Kidney tubule cell (primary cell): ENCODE data around the gene GALNT2.

Experiments used
- DNase-seq: peaks from one replicate; pipeline ENCODE4 v3.0.0-alpha.2; 2018; ENCODE audit warnings: low spot score

Gene GALNT2

GRCh38 chr1:230112782-230113181, 45.7 kb downstream of the GALNT2 start:
- no peak for DNase-seq

- DNase-seq = no peak
These were observed 46.2 kb downstream of the GALNT2 start for GRCh38 chr1:230113235-230113592.

- peak; percentile 48 for DNase-seq
These were observed 46.7 kb downstream of the GALNT2 start for GRCh38 chr1:230113593-230114236.

DNA sequence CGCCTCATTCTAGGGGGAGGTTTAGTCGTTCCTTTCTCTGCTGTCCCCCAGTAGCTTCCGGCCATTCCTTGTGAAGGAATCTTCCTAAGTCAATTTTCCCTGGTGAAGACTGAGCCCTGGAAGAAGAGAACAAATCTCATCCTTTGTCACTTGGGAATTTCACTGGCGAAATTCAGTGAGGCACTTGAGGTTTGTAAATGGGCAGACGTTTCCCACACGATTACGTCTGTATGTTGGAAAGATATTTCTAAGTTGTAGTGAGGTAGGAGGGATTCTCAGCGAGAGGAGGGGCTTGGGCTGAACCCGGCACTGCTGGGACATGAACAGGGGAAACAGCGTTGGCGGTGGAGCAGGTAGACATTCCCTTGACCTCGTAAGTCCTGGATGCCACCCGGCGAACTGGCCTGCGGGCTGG, 47.2 kb downstream of the GALNT2 start:
- DNase-seq = no peak

GRCh38 chr1:230117694-230118093, 50.7 kb downstream of the GALNT2 start:
- no peak for DNase-seq

DNA sequence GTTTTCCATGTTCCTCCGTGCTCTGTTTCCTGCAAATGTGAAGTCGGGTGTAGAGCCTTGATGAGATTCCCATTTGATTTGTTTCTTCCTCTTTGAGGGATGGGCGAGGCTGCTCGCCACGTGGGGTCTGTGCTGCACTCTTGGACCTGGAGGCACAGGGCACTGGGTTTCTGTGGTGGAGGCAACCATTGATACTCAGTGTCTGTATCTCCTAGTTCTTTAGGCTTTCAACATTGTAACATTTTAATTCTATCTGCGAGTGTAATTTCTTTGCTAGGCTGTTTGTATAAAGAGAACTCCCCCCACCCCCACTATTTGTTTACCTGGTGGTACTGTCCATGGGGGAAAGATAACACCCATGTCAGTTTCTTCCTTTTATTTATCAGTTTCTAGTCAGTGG, 52.3 kb downstream of the GALNT2 start:
- DNase-seq = no peak

GRCh38 chr1:230120289-230120920, 53.4 kb downstream of the GALNT2 start:
- peak; percentile 65 for DNase-seq

GRCh38 chr1:230120921-230121381, 53.9 kb downstream of the GALNT2 start:
- peak; percentile 69 for DNase-seq

DNA sequence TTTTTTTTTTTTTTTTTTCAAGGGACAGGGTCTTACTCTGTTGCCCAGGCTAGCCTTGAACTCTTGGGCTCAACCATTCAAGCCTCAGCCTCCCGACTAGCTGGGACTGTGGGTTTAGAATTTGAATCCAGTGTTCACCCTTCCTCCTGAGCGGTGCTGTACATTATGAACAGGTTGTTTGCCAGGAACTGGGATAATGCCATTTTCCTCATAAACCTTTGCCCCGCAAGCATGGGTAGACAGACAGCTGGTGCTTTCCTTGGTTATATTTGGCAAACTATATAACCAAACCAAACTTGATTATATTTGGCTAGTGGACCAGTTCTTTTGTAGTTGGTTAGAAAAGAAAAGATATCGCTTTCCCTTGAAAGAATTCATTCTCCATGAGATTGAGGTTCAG, 54.9 kb downstream of the GALNT2 start:
- no peak for DNase-seq

GRCh38 chr1:230122366-230123279, 55.6 kb downstream of the GALNT2 start:
- DNase-seq = no peak

DNA sequence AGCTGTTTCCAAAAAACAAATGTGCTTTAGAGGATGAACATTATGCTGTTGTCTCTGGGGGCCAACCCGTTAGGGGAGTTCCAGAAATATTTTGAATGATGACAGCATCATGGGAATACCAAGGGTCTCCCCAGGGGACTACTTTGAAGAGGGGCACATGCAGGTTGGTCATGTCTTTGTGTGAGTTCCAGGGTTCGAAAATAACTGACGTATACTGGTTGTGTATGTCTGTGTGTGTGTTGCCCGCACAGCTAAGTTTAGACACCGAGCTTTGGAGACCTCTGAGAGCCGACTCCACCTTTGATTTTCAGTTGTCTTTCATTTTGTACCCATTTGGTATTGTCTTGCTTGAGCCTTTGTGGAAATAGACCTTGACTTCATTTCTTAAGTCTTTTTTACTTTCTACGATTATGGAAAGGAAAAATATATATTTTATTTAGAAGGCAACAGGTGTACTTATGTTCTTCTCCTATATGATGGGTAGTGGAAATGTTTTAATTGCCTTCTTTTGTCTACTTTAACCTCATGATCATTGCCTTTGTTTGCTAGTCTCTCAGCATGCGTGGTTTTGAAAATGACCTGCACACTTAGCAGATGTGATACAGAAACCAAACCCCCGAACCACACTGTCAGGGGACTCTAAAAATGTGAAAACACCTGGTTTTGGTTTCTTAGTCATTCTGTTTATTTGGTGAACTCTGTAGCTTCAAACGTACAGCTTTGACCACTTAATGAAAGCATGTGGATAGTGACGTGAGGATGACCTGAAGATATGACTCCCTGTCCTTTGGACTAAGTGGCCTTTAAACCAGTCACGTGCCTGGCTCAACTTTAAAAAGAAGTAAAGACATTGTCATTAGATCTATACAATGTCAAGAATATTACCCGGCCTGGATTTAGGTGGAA, 56.5 kb downstream of the GALNT2 start:
- DNase-seq = no peak

- DNase-seq = no peak
These were observed 57.4 kb downstream of the GALNT2 start for GRCh38 chr1:230124186-230125128.

- DNase-seq = no peak
These were observed 58.1 kb downstream of the GALNT2 start for GRCh38 chr1:230125141-230125540.

GRCh38 chr1:230125640-230126528, 58.8 kb downstream of the GALNT2 start:
- peak; percentile 36 for DNase-seq

DNA sequence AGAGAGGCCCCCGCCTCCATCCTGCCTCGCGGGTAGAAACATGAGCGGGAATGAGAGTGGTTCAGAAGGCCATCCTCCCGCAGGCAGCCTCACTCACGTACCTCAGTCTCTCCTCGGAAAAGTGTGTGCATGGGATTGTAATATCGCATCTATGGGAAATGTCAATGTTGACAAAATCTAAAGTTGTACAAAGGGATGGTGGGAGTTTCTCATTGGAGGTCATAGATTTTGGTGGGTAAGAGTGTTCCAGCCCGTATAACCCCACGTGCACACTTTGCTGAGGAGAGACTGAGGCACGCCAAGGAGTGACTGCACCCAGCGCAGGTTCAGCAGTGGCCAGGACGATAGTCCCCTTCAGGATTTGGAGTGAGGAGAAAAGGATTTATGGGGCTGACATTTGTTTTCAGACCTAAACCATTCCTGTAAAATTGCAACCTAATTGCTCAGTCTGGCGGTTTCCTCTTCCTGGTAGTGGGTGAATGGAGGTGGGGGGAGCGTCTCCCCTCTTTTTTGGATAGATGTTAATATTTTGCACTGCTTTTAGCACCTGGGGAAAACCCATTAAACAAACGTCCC, 59.6 kb downstream of the GALNT2 start:
- DNase-seq = no peak

GRCh38 chr1:230127105-230128054, 60.3 kb downstream of the GALNT2 start:
- DNase-seq = no peak

GRCh38 chr1:230128569-230129285, 61.7 kb downstream of the GALNT2 start:
- no peak for DNase-seq
